ENCODE results near the gene PIP4K2C.
A peak's percentile ranks its signal among the peaks of the same experiment; 100 is the strongest.
"Not testable (repeated sequence)": the region's sequence is repeated elsewhere in the genome, so short reads cannot be mapped to it uniquely, and the experiment has no call there.

Gene PIP4K2C

GRCh38 chr12:57585156-57585555 lies 5.8 kb upstream of the PIP4K2C start:
- DNase-seq (ENCODE audit: low spot score): no peak

GRCh38 chr12:57586128-57586527 lies 4.9 kb upstream of the PIP4K2C start:
- DNase-seq (ENCODE audit: low spot score): no peak

GRCh38 chr12:57586832-57587429 lies 4.1 kb upstream of the PIP4K2C start:
- no peak for DNase-seq (ENCODE audit: low spot score)

GRCh38 chr12:57588951-57589610 lies 1.9 kb upstream of the PIP4K2C start:
- DNase-seq (ENCODE audit: low spot score): not testable (repeated sequence)

- DNase-seq (ENCODE audit: low spot score): no peak
Observed at GRCh38 chr12:57590479-57590863, 521 bp upstream of the PIP4K2C start.

GRCh38 chr12:57591782-57592325 lies 862 bp downstream of the PIP4K2C start:
- DNase-seq (ENCODE audit: low spot score): no peak

GRCh38 chr12:57592551-57593165 lies 1.7 kb downstream of the PIP4K2C start:
- no peak for DNase-seq (ENCODE audit: low spot score)

- no peak for DNase-seq (ENCODE audit: low spot score)
Observed at GRCh38 chr12:57593187-57593586, 2.2 kb downstream of the PIP4K2C start.

GRCh38 chr12:57600395-57600794 lies 9.4 kb downstream of the PIP4K2C start:
- DNase-seq (ENCODE audit: low spot score): no peak

GRCh38 chr12:57602544-57602943 lies 11.6 kb downstream of the PIP4K2C start:
- DNase-seq (ENCODE audit: low spot score): no peak

- DNase-seq (ENCODE audit: low spot score): no peak
Observed at GRCh38 chr12:57603324-57603723, 12.3 kb downstream of the PIP4K2C start.

GRCh38 chr12:57603815-57604453 lies 12.9 kb downstream of the PIP4K2C start:
- no peak for DNase-seq (ENCODE audit: low spot score)

- DNase-seq (ENCODE audit: low spot score): peak; percentile 35
Observed at GRCh38 chr12:57604454-57604991, 13.5 kb downstream of the PIP4K2C start, which contains the start of gene DTX3. Gene DTX3, plus strand, starts transcription at chr12:57604824. Its CDS starts 1,694 bp downstream, at chr12:57606518.

GRCh38 chr12:57604992-57605810 lies 14.2 kb downstream of the PIP4K2C start:
- DNase-seq (ENCODE audit: low spot score): no peak

- DNase-seq (ENCODE audit: low spot score): no peak
Observed at GRCh38 chr12:57605811-57606311, 14.9 kb downstream of the PIP4K2C start.

- no peak for DNase-seq (ENCODE audit: low spot score)
Observed at GRCh38 chr12:57606399-57606798, 15.4 kb downstream of the PIP4K2C start.

GRCh38 chr12:57606821-57607220 lies 15.8 kb downstream of the PIP4K2C start:
- DNase-seq (ENCODE audit: low spot score): no peak

GRCh38 chr12:57607958-57608663 lies 17.1 kb downstream of the PIP4K2C start:
- no peak for DNase-seq (ENCODE audit: low spot score)

GRCh38 chr12:57609101-57609780 lies 18.2 kb downstream of the PIP4K2C start:
- no peak for DNase-seq (ENCODE audit: low spot score)

Measured in CD4-positive, alpha-beta T cell treated with Interleukin-2 at 100 ng/mL for 4 hours (primary cell).